T-helper 22 cell (primary cell): ENCODE measurements around the gene TRIM15.
A peak's percentile ranks its signal among the peaks of the same experiment; 100 is the strongest.
"Not testable (repeated sequence)": the region's sequence is repeated elsewhere in the genome, so short reads cannot be mapped to it uniquely, and the experiment has no call there.

Experiments
- DNase-seq: peaks from one replicate; pipeline ENCODE4 v3.0.0-alpha.2; 2020; ENCODE audit warnings: low read depth

Gene TRIM15

DNA sequence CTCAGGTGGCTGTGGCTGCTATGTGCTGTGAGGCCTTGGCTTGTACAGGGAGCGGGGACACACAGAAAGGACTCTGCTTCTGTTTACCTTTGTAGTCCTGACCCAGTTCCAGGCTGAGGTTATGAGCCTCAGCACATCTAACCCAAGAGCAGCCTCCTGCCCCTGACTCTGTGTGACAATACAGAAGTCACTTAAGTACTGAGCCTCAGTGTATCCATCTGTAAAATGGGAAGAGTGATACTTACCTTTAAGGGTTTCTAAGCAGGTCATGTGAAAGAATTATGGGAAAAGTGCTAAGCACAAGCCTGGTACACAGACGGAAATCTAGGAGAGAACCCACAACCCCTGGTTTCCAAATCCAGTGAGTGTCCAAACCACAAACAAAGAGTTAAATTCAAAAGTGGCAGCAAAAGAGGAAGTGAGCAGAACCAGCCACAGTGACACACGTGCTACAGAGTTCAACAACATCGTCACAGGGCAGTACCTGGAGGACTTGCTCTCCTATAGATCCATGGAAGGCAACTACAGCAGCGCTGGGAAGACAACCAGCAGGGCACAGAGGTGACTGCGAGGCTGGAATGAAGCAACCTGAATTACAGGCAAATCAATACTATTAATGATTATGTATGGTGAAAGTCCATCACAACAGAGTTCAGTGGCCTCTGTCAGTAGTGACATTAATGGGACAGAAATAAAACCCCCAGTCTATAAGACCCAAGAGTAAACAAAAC, 37.4 kb downstream of the TRIM15 start:
- DNase-seq = no peak

DNA sequence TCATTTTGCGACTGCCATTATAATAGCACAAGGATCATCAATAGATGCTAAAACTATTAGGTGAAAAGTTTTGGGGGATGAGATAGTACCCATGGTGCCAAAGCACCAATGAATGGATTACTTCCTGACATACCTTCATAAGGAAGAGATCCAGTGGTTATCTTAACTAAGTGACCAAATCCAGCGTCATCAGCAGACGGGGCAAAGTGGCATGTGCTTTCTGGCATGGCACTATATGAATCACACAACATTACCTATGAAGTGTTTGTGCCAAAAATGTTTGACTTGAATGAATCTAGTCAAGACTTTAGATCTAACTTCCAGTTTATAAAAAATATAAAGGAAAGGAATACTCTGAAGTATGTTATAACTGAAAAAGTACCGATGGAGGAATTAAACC, 39.0 kb downstream of the TRIM15 start:
- DNase-seq = no peak

DNA sequence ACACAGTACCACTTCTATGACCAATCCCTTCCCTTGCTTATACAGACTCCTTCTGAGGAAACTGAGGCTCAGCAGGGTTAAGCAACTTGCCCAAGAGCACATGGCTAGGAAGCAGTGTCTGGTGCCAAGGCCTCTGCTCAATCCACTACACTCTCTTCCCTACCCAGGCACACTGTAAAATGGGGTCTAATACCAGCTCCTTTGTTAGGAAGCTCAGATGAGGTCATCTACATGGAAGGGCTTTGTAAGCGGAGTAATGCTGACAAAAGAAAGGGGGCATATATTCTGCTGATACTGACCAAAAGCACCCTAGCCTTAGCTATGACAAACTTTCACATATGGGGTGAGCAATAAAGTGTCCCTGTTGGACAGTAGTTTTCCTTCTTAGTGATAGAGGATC, 40.8 kb downstream of the TRIM15 start:
- DNase-seq = no peak

DNA sequence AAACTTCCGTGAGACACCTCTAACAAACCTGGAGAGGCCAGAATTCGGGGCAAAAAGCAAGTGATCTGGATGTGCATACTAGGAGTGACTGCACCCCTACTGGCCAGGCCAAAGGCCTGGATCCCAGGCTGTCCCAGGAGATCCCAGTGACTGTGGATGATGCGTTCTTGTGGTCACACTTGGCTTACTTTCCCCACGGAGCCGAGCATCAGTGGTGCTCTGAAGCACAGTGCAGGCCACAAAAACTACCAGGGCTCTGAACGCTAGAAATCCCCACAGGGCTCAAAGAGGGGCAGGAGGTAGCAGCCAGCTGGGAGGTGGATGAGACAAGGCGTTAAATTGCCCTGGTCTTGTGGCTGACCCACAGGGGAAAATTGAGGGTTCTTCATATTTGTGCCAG, 42.8 kb downstream of the TRIM15 start:
- DNase-seq = no peak

DNA sequence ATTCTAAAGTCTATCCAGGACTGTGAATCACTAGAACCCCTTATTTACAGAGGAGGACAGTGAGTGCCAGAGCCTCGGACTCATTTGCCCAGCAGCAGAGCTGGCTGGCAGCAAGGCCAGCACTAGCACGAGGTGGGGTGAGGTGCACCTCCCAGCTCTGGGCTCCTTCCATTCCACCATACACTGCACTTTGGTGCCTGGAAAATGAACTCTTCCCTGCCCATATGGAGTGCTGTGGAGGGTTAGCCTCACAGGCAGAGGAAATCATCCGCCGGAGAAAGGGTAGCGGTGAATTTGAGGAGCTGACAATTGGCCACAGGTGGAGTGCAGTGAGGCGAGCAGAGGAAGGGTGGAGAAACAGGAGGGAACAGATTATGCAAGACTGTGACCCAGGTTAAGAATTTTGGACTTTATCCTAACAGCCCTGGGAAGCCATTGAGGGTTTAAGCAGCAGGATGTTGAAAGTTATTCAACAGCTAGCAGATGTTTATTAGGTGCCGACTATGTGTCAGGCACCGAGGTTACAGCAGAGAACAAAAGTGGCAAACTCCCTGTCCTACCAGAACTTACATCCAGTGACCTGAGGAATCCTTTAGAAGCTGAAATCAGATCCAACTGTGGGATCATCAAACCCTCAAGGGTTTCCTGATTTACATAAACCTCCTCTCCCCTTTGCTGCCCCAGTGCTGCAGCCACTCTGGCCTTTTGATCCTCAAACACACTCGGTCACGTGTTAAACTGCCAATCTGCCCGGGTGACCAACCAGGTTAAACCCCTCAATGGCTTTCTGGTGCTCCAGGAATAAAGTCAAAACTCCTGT, 43.7 kb downstream of the TRIM15 start:
- no peak for DNase-seq

DNA sequence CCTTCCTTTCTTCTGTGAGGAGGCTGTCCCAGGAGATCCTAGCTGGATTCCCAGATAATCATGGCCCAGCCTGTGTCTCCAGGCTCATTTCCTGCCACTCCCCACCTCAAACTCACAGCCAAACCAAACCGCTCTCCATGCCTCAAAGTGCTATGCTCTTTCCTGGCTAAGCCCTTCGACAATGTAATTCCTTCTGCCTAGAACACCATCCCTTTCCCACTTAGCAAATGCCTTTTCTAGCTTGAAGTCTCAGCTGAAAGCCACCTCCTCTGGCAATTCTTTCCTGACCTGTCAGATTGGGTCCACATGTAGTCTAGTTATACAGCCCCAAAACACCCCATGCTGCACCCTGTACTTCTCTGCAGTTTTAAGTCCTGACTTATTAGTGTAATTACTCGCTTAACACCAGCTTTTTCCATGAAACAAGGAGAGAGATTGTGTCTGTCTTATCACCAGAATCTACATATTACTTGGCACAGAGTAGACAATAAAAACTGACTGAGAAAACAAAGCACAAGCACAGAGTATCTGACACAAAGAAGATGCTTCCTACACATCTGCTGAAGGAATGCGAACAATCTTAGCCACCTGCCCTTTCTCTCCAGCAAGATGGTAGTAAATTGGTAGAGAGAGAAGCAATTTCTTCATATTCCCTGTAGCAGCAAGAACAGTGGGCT, 44.4 kb downstream of the TRIM15 start:
- no peak for DNase-seq

DNA sequence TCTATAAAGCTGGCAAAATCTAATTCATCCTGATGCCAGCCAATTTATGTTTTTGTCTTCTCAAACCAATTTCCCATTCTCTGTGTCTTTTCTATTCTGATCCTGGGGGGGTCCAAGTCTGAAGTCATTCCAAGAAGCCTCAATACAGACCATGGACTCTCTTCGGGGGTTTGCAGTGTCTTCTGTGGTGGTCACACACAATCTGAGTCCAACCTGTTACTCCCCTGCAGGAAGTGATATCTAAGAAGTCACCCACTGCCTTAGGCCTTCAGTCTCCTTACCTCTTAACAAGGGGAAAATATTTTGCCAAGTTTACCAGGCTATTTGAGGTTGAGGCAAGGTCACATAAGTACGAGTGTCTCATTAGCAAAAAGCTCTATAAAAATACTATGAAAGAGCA, 48.0 kb downstream of the TRIM15 start:
- DNase-seq = no peak

DNA sequence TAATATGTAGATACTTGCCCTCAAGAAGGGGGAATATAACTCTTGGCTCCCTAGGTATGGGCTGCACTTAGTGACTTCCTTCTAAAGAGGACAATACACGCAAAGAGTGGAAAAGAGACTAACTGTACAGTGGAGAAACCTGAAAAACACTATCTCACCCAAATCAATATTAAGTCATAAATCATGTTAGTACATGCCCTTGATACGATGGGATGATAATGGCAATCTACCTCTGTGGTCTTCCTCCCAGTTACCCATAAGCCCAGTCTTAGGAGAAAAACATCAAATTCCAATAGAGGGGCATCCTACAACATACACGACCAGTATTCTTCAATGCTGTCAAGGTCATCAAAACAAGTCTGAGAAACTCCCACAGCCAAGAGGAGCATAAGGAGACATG, 48.6 kb downstream of the TRIM15 start:
- no peak for DNase-seq

DNA sequence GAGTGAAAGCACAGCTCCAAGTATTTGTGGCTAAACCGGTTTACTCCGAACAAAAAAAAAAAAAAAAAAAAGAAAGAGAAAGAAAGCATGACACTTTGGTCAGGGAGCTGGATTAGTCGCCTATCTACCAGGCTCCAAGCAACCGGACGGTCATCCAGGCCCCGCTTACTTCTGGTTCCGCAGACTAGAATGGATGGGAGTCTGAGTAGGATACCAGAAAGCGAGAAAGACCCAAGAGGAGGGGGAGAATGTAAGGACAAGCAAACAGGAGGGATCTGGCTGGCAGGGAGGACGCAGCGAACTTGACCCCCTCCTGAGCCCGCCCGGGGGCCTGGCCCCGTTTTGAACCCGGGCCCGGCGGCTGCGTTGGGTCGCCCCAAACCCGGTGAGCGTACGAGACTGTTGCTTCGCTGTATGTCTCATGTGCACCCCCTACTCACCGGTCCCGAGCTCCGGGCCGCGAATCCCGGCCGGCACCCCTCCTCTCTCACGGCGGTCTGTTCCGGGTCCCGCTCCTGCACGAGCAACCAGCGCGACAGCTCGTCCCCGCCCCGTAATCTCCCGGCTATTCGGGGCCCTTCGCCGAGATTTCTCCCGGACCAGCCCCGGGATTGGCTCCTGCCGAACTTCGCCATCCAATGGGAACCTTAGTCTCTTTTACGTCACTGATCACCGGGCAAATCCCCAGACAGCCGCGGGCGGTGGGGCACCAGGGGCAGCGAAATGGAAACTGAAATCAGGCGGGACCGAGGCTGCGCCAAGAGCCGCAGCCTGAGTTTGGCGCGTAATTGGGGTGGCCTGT, 49.7 kb downstream of the TRIM15 start, which contains the start of gene TRIM26:
Gene TRIM26 (minus strand): TSS at position 542 of the 802 bp plus-strand sequence. CDS start 14,303 bp downstream, outside the sequence.
- DNase-seq = peak; percentile 95

DNA sequence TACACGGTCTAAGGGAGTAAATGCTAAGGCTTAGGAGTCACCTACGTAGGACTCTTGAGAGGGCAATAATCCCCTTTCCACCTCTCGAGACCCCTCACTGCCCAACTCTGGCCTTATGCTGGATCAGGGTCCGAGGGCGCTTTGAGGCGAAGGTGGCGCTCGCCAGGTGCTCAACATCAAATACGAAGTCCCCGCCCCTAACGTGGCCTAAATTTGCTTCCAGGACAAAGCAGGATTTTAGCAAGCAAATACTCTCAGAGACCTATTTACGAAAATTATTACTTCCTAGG, 50.3 kb downstream of the TRIM15 start:
- DNase-seq = no peak

DNA sequence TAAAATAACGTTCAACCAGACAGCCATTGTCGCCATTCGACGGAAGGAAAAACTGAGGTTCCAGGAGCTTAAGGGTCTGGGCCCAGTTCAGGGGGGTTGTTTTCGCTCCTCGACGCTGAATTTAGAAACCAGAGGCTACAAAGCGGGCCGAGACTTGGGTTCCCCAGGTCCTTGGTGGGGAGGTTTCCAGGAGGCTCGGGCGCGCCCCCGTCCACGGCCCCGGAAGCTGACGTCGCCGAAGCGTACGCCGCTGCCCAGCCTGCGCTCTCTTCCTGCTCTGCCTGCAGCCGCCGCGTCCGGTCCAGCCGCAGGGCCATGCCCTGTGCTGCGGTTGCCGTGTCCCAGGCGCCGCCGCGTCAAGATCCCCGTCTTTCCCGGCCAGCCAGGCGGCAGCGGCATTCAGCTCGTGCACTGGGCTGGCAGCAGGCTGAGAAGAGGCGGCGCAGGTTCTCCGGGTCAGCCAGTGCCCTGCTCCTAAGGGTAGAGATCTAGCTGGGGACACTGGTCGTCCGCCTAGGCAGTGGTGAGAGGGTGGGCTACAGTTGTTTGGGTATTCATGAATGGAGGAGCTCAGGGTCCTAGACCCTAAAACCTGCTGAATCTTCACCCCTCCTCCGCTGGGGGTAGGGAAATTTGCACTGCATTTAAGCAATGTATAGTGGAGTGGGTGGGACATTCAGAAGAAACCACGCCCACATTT, 50.8 kb downstream of the TRIM15 start:
- DNase-seq = peak; percentile 66

DNA sequence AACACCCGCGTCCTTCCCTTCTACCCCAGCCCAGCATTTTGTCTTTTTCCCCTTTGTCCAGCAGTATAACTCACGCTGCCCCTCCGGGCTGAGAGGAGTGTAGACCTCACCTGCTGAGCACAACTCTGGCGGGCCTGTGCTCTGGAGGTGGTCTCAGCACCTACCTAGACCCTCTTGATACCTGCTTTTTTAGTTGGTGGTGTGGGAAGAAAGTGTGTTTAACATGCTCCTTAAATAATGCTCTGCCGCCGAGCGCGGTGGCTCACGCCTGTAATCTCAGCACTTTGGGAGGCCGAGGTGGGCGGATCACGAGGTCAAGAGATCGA, 51.3 kb downstream of the TRIM15 start:
- DNase-seq = no peak

DNA sequence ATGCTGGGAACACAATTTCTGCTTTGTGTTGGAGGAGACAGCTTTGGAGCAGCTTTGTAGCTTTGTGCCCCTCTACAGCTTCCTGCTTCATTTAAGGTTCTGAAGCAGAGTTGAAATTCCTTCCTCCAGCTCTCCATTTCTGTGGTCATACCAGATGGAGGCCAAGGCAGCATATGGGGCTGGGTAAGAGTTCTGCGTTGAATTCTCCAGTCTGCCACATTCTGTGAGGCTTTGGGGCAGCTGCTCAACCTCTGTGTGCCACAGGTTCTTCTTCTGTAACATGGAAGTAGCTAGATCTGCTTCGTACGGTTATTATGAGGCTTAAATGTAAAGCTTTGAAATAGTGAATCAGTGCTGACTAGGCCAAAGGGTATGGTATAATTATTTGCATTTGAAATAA, 52.8 kb downstream of the TRIM15 start:
- no peak for DNase-seq

DNA sequence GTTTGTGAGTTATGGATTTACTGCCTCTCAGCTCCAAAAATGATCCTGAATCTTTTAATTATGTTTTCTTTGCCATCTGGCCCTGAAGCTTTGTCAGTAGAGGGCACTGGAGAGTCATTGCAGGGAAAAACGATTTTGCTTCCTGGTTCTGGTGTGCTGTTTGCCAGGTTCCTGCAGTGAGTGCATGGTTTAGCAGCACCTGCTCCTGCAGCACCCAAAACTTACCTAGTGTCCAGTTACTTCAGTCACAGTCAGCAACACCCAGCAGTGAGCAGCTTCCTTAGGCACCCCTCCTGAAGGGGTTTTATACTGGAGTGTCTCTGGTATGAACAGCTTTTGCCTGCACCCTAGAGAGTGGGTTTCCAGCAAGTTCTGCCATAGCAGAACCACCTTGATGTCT, 55.9 kb downstream of the TRIM15 start:
- DNase-seq = no peak

DNA sequence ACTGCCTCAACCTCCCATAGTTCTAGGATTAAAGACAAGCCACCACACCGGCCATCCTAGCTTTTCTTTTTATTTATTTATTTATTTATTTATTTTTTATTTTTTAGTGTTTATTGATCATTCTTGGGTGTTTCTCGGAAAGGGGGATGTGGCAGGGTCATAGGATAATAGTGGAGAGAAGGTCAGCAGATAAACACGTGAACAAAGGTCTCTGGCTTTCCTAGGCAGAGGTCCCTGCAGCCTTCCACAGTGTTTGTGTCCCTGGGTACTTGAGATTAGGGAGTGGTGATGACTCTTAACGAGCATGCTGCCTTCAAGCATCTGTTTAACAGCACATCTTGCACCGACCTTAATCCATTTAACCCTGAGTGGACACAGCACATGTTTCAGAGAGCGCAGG, 58.0 kb downstream of the TRIM15 start:
- DNase-seq = not testable (repeated sequence)

DNA sequence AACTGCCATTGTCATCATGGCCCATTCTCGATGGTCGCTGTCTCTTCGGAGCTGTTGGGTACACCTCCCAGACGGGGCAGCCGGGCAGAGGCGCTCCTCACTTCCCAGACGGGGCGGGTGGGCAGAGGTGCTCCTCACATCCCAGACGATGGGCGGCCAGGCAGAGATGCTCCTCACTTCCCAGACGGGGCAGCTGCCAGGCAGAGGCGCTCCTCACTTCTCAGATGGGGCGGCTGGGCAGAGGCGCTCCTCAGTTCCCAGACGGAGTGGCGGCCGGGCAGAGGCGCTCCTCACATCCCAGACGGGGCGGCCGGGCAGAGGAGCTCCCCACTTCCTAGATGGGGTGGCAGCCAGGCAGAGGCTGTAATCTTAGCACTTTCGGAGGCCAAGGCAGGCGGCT, 58.6 kb downstream of the TRIM15 start:
- not testable (repeated sequence) for DNase-seq
